LNCAP (cell line): ENCODE measurements around the gene RTL3.

ENCODE experiments used
- CTCF ChIP-seq: fragments of 450-650 bp; IDR thresholded peaks from 2 replicates; pipeline ENCODE4 v1.5.1; 2017; ENCODE audit warnings: mild to moderate bottlenecking

Gene RTL3

DNA sequence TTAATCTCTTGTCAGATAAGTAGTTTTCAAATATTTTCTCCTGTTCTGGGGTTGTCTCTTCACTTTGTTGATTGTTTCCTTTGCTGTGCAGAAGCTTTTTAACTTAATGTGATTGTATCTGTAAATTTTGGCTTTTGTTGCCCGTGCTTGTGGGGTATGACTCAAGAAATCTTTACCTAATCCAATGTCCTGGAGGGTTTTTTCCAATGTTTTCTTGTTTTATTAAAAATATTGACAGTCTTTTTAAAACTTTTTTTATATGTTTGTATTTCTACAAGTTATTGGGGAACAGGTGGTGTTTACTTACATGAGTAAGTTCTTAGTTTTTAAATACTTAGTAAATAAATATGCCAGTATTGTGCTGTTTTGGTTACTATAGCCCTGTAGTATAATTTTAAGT is 44.9 kb downstream of the RTL3 start:
- no peak for TF ChIP-seq CTCF
